Heart left ventricle (tissue), 16 donors: ENCODE results near the gene PTPRCAP. TPM values are rescaled to one million over a fixed set of nuclear protein-coding genes. Genes with fewer than 3 reads are reported as not detected.

Experiments
- ATAC-seq, 4 donors: fragments of 200-7000 bp; cut with Tn5 transposase; one replicate each; pipeline ENCODE4 v1.9.1; 2020 to 2022; ENCODE audit warnings: moderate library complexity in 4 of 4, mild to moderate bottlenecking in 3 of 4, moderate number of reproducible peaks in 1 of 4
- DNase-seq, 5 donors: peaks; one replicate each; pipeline ENCODE4 v3.0.0-alpha.2; 2020
- H3K27ac ChIP-seq, 12 donors: fragments of 200-600 bp; sonication (generic) in 4 of 12; one replicate each; pipeline versions ENCODE4 v1.5.0 to v1.8.0; 2016 to 2022; ENCODE audit warnings: mild to moderate bottlenecking in 2 of 12
- H3K27me3 ChIP-seq, 9 donors: fragments of 200-600 bp; sonication (generic) in 2 of 9; one replicate each; pipeline versions ENCODE4 v1.5.1 to v1.8.0; 2016 to 2022; ENCODE audit warnings: mild to moderate bottlenecking in 3 of 9
- H3K36me3 ChIP-seq, 9 donors: fragments of 200-600 bp; sonication (generic) in 2 of 9; one replicate each; pipeline versions ENCODE4 v1.5.0 to v1.8.0; 2018 to 2022; ENCODE audit warnings: mild to moderate bottlenecking in 2 of 9
- H3K4me1 ChIP-seq, 12 donors: fragments of 200-600 bp; sonication (generic) in 4 of 12; one replicate each; pipeline versions ENCODE4 v1.5.0 to v1.8.0; 2016 to 2022; ENCODE audit warnings: mild to moderate bottlenecking in 3 of 12
- H3K4me3 ChIP-seq, 12 donors: fragments of 200-600 bp; sonication (generic) in 4 of 12; one replicate each; pipeline versions ENCODE4 v1.5.0 to v1.8.0; 2017 to 2022; ENCODE audit warnings: mild to moderate bottlenecking in 9 of 12, moderate library complexity in 4 of 12
- H3K9me3 ChIP-seq, 12 donors: fragments of 200-600 bp; sonication (generic) in 4 of 12; one replicate each; pipeline versions ENCODE4 v1.5.0 to v1.8.0; 2016 to 2022; ENCODE audit warnings: mild to moderate bottlenecking in 1 of 12
- CTCF ChIP-seq, 12 donors: fragments of 200-600 bp; sonication (generic) in 4 of 12; IDR thresholded peaks; one replicate each; pipeline versions ENCODE4 v1.5.0 to v1.8.0; 2018 to 2022; ENCODE audit warnings: antibody characterized with exemption in 12 of 12, mild to moderate bottlenecking in 5 of 12
- POLR2A ChIP-seq, 2 donors: fragments of 450-650 bp; IDR thresholded peaks; one replicate each; pipeline ENCODE4 v1.6.1; 2017; ENCODE audit warnings: antibody characterized with exemption in 2 of 2, mild to moderate bottlenecking in 2 of 2, moderate library complexity in 2 of 2
- WGBS, 4 donors: extraction: QIAGEN DNeasy Blood & Tissue Kit in 2 of 4; methylation state at CpG; one replicate each; pipeline versions ENCODE4 v1.1.5 to v1.1.7; 2013 to 2018; 5-methylcytosine and 5-hydroxymethylcytosine counted together
- intact Hi-C, 10 donors: fragments of 100-400 bp; cut with DNase I; formaldehyde crosslinking; loops; one replicate each; pipeline versions ENCODE4 v1.11.1 to v1.14.2; 2022
- polyA plus RNA-seq, 2 donors: library from polyadenylated mRNA; stranded (reverse); fragments of 200-250 nt; gene quantifications; one replicate each; pipeline ENCODE4 v1.2.3, GENCODE V29; 2013
- total RNA-seq, 9 donors: library from RNA; depleted of rRNA in 2 of 9; stranded (reverse); fragments of >200 nt in 2 of 9; fragmentation: NEBNext Ultra II Directional in 3 of 9; extraction: Animal tissue kit (Norgen Biotek cat#: 25700) in 3 of 9; gene quantifications; one replicate each; pipeline versions ENCODE4 v1.1.0 to v1.2.4, GENCODE V29; 2016 to 2023
- donor health status: ischemic (EF 13 %, LVEDD 7.1; RV severe dilation, severe dysfunction).
- donor health status: healthy with polysubstance abuse.
- donor health status: DM: no; HTN: yes; CAD: no.
- donor health status: DM: no; HTN: no; CAD: no.
- donor health status: ischemic (EF 25% LVEDD 6.9; RV normal size, moderate dysfunction).
- donor health status: ischemic (EF 25% LVEDD 5.7; RV mildly dilated, moderate dysfunction).
- donor health status: healthy.
- donor health status: DM: yes; HTN: yes; CAD: no.
- donor health status: ischemic (EF 35%, LVEDD 5.7; RV mildly dilated, moderate dysfunction).
- donor health status: nonischemic (EF 11% LVEDD 7.7; RV severe dilation, severe dysfunction).
- donor health status: DM: yes; HTN: yes; CAD: no.
- donor health status: PGD.
- donor health status: ischemic (EF 29% LVEDD 5.4; RV normal size, mild dysfunction).
- donor health status: nonischemic (EF 23%, LVEDD 6.1; RV moderate dilation, normal function).

The PTPRCAP gene
- total and polyA plus RNA-seq, 11 donors = 0.50 to 11.0 (median 1.3) TPM

GRCh38 chr11:67465189-67465510 lies 27.7 kb upstream of the PTPRCAP start:
- Histone ChIP-seq H3K36me3 (no peaks in the 10 kb centered on the region), H3K4me3 (peak overlapping the region; percentile 31 to 66 (median 58)), H3K27me3 (no peaks in the 10 kb centered on the region), H3K9me3 (no peaks in the 10 kb centered on the region), H3K4me1 (peaks cover 0 to 48% (median 27%) of the 10 kb centered on the region in 12 donors), H3K27ac (peak overlapping the region; percentile 61 to 93 (median 87))
- ATAC-seq = no peak
- 35 to 47% (median 39%) methylated on average over 3 of the region's 3 CpGs for WGBS, 4 donors
- no peak for TF ChIP-seq POLR2A (IDR thresholded peaks at IDR 0.05)
- no peak for TF ChIP-seq CTCF (IDR thresholded peaks at IDR 0.05)
- DNase-seq = no peak
- intact Hi-C loops = loop anchor here in 8 of 10 donors (1.0 to 10.0 kb wide), 4 partner anchors 42 to 63 kb away; partner anchors contain the start of genes PPP1CA (in 7 of the 8), TBC1D10C (in 7 of the 8), CDK2AP2 (in 1 of the 8) and PITPNM1 (in 1 of the 8)

GRCh38 chr11:67464411-67465188 lies 27.1 kb upstream of the PTPRCAP start:
- Histone ChIP-seq H3K4me3 (peak overlapping the region; percentile 31 to 66 (median 58)), H3K27me3 (no peaks in the 10 kb centered on the region), H3K4me1 (peaks cover 0 to 44% (median 23%) of the 10 kb centered on the region in 12 donors), H3K27ac (peak overlapping the region; percentile 61 to 93 (median 87)), H3K36me3 (no peaks in the 10 kb centered on the region), H3K9me3 (no peaks in the 10 kb centered on the region)
- DNase-seq (peak; percentile 88 to 95 (median 90)), ATAC-seq (peak; percentile 42 to 82 (median 72))
- 13 to 32% (median 15%) methylated on average over 16 to 56 of the region's 56 CpGs for WGBS, 4 donors
- TF ChIP-seq CTCF (IDR thresholded peaks at IDR 0.05) (no peak), POLR2A (IDR thresholded peaks at IDR 0.05) (no peak)
- intact Hi-C loops = loop anchor here in 8 of 10 donors (1.0 to 10.0 kb wide), 6 partner anchors 36 to 62 kb away; partner anchors contain the start of genes PPP1CA (in 7 of the 8), TBC1D10C (in 7 of the 8), CDK2AP2 (in 1 of the 8) and PITPNM1 (in 1 of the 8)

DNA sequence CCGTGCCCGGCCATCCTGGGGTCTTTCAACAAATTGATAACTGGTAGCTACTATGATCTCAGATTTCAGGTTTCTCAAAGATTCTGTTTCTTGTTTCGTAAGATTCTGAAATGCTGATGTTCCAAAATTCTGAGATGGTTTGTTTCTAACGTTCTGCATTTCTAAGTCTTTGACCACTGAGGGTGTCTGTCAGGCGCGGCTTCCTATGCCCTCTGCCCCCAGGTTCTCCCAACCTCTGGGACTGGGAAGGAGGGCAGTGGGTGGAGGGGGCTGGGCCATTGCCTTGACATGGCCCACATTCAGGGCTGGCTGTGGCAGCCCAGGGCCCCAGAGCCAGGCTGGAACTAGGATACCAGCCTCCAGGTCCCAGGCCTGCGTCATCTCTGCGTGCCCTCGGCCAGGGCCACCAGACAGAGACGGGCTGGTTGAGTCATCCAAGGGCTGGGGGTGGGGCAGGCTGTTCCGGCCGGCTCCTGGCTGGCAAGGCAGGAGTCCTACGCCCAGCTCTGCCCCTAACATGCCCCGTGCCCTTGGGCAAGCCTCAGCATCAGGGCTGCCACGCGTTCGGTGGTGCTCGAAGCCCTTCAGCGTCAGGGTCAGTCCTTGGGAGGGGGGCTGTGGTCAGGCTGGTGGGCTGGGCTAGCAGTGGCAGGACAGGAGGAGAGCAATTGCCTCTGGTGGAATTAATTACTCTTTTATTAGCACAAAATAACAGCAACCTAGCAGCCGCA lies 26.4 kb upstream of the PTPRCAP start:
- TF ChIP-seq CTCF (IDR thresholded peaks at IDR 0.05) = no peak
- no peak for TF ChIP-seq POLR2A (IDR thresholded peaks at IDR 0.05)

More for the DNA sequence above, 26.4 kb upstream of the PTPRCAP start:
- H3K4me1 ChIP-seq = peaks cover 0 to 41% (median 20%) of the 10 kb centered on the region in 12 donors
- WGBS, 4 donors = 69 to 93% (median 86%) methylated on average over 8 to 20 of the region's 20 CpGs
- H3K27ac ChIP-seq = peak overlapping the region; percentile 61 to 93 (median 87)
- peak overlapping the region; percentile 31 to 66 (median 58) for H3K4me3 ChIP-seq
- ATAC-seq (peak in 3 of 4 donors; percentile 30 to 40 (median 38)), DNase-seq (peak in 3 of 5 donors; percentile 60 to 82 (median 67))
- no peaks in the 10 kb centered on the region for H3K36me3 ChIP-seq
- intact Hi-C loops = loop anchor here in 5 of 10 donors (1.0 to 10.0 kb wide), 3 partner anchors 36 to 62 kb away; partner anchors contain the start of genes PPP1CA (in 3 of the 5), TBC1D10C (in 3 of the 5) and RPS6KB2 (in 1 of the 5)
- H3K27me3 ChIP-seq = no peaks in the 10 kb centered on the region
- no peaks in the 10 kb centered on the region for H3K9me3 ChIP-seq
